Adrenal gland (tissue), 12 donors: Measurements from ENCODE around the gene TRDN. TPM values are rescaled to one million over a fixed set of nuclear protein-coding genes. Genes with fewer than 3 reads are reported as not detected.

Source experiments
- DNase-seq, 7 donors: peaks; one replicate each; pipeline ENCODE4 v3.0.0-alpha.2; 2019 to 2020
- H3K27ac ChIP-seq, 5 donors: fragments of 200-600 bp; sonication (generic) in 4 of 5; 1 replicate in 3 of 5; 2 replicates in 2 of 5; pipeline versions ENCODE4 v1.5.1 to v1.8.0; 2016 to 2020; ENCODE audit warnings: mild to moderate bottlenecking in 1 of 5
- H3K27me3 ChIP-seq: fragments of 200-600 bp; 2 replicates; pipeline ENCODE4 v1.8.0; 2021
- H3K36me3 ChIP-seq, 2 donors: fragments of 200-600 bp; replicated peaks in 1 of 2; 1 replicate in 1 of 2; 2 replicates in 1 of 2; pipeline versions ENCODE4 v1.5.1 to v1.8.0; 2018 to 2022
- H3K4me1 ChIP-seq, 2 donors: fragments of 200-600 bp; replicated peaks in 1 of 2; 1 replicate in 1 of 2; 2 replicates in 1 of 2; pipeline versions ENCODE4 v1.5.1 to v1.8.0; 2018 to 2021
- H3K4me3 ChIP-seq, 4 donors: fragments of 200-600 bp; sonication (generic) in 3 of 4; one replicate each; pipeline ENCODE4 v1.5.1; 2016 to 2018
- H3K9me3 ChIP-seq, 3 donors: fragments of 200-600 bp; sonication (generic) in 1 of 3; replicated peaks in 1 of 3; 1 replicate in 2 of 3; 2 replicates in 1 of 3; pipeline versions ENCODE4 v1.5.1 to v1.8.0; 2016 to 2021
- POLR2A ChIP-seq, 2 donors: fragments of 450-650 bp; IDR thresholded peaks; one replicate each; pipeline ENCODE4 v1.6.1; 2017; ENCODE audit warnings: antibody characterized with exemption in 2 of 2, mild to moderate bottlenecking in 2 of 2, moderate library complexity in 1 of 2
- WGBS, 4 donors: extraction: QIAGEN DNeasy Blood & Tissue Kit in 2 of 4; methylation state at CpG; one replicate each; pipeline versions ENCODE4 v1.1.5 to v1.1.7; 2013 to 2017; 5-methylcytosine and 5-hydroxymethylcytosine counted together
- intact Hi-C, 2 donors: fragments of 100-400 bp; cut with DNase I; formaldehyde crosslinking; loops; one replicate each; pipeline versions ENCODE4 v1.14.1 to v1.15.0; 2022 to 2023
- polyA plus RNA-seq, 3 donors: library from polyadenylated mRNA; stranded (reverse); fragments of 200-250 nt in 2 of 3; fragments of 350-450 nt in 1 of 3; fragmentation: Illumina TruSeq in 1 of 3; extraction: RNeasy Lipid Tissue Mini Kit (QIAGEN cat#74804) in 1 of 3; gene quantifications; one replicate each; pipeline ENCODE4 v1.2.3, GENCODE V29; 2013 to 2014
- total RNA-seq, 9 donors: library from RNA; depleted of rRNA in 4 of 9; stranded (reverse); fragments of >200 nt in 4 of 9; fragments of 120-200 nt in 1 of 9; fragmentation: NEBNext Ultra II Directional in 1 of 9; extraction: Animal tissue kit (Norgen Biotek cat#: 25700) in 1 of 9; gene quantifications; one replicate each; pipeline versions ENCODE4 v1.1.0 to v1.2.4, GENCODE V29; 2013 to 2023
- TF ChIP-seq, protein P1 (sequence below), 6 experiments: fragments of 450-650 bp in 4 of 6; fragments of 200-600 bp in 2 of 6; sonication (generic) in 1 of 6; IDR thresholded peaks; 1 replicate in 5 of 6; 2 replicates in 1 of 6; pipeline versions ENCODE4 v1.5.1 to v1.8.0; 2016 to 2021; ENCODE audit warnings: antibody characterized with exemption in 6 of 6, mild to moderate bottlenecking in 2 of 6, moderate library complexity in 1 of 6
- donor health status: healthy with polysubstance abuse.
- donor health status: Bipolar disorder and iron deficiency.
- donor health status: DM: yes; HTN: yes; CAD: no.
- donor health status: DM: no; HTN: no; CAD: no.
- donor health status: DM: no; HTN: no; CAD: no.
- donor health status: DM: yes; HTN: yes; CAD: no.

The TRDN gene
- total and polyA plus RNA-seq, 12 donors, result 0.06 to 3.5 (median 0.54) TPM; not detected in 2

DNA sequence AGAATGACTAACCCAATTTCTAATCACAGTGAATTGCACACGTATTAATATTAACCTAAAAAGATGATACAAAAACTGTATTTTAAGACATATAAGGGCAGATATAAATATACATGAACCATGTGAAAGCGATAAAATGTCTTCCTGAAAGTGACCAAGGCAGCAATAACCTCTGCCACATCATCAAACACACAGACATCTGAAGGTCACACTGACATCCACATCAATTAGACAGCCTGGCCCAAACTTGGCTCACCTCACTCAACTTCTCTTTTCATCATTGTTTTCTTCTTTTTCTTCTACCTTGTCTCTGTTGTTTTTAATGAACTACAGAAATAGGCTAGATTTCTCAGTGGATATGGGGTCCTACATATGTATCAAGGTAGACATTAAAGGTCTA, 128.5 kb downstream of the TRDN start:
- H3K4me3 ChIP-seq, result no peak overlapping the region
- no peak overlapping the region for H3K27ac ChIP-seq
- intact Hi-C loops, result no loop called here
- no peaks in the 10 kb centered on the region for H3K27me3 ChIP-seq
- H3K36me3 ChIP-seq, result no peaks in the 10 kb centered on the region
- no peak for DNase-seq
- TF ChIP-seq, protein P1, sequence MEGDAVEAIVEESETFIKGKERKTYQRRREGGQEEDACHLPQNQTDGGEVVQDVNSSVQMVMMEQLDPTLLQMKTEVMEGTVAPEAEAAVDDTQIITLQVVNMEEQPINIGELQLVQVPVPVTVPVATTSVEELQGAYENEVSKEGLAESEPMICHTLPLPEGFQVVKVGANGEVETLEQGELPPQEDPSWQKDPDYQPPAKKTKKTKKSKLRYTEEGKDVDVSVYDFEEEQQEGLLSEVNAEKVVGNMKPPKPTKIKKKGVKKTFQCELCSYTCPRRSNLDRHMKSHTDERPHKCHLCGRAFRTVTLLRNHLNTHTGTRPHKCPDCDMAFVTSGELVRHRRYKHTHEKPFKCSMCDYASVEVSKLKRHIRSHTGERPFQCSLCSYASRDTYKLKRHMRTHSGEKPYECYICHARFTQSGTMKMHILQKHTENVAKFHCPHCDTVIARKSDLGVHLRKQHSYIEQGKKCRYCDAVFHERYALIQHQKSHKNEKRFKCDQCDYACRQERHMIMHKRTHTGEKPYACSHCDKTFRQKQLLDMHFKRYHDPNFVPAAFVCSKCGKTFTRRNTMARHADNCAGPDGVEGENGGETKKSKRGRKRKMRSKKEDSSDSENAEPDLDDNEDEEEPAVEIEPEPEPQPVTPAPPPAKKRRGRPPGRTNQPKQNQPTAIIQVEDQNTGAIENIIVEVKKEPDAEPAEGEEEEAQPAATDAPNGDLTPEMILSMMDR (IDR thresholded peaks at IDR 0.05), result no peak
- no peak for TF ChIP-seq POLR2A (IDR thresholded peaks at IDR 0.05)
- H3K4me1 ChIP-seq, result no peaks in the 10 kb centered on the region
- WGBS, 4 donors, result 26 to 64% (median 50%) methylated on average over 2 of the region's 2 CpGs
- no peaks in the 10 kb centered on the region for H3K9me3 ChIP-seq

GRCh38 chr6:123507582-123507981, 129.2 kb downstream of the TRDN start:
- 48 to 73% (median 65%) methylated on average over 2 of the region's 2 CpGs for WGBS, 4 donors
- Histone ChIP-seq H3K27ac (no peak overlapping the region), H3K27me3 (no peaks in the 10 kb centered on the region), H3K36me3 (no peaks in the 10 kb centered on the region), H3K4me3 (no peak overlapping the region), H3K9me3 (no peaks in the 10 kb centered on the region), H3K4me1 (no peaks in the 10 kb centered on the region)
- no peak for DNase-seq
- intact Hi-C loops, result no loop called here
- TF ChIP-seq, protein P1 (IDR thresholded peaks at IDR 0.05), result no peak
- no peak for TF ChIP-seq POLR2A (IDR thresholded peaks at IDR 0.05)

DNA sequence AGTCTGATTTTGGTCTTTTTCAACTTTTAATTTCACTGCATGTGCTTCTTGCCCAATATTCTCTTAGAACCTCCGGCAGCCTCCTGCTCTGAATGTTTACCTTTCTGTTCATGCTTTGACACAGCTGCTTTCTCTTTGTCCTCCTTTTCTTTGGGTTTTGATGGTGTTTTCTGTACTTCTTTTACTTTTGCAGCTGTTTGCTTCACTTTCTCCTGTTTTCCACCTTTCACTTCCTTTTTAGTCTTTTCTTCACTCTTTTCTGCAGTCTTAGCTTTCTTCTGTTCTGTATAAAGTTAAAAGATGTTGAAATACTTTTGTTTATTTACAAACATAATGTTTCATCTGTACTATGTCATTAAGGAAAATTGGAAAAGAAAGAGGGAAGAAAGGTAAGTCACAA, 133.1 kb downstream of the TRDN start:
- no peak for TF ChIP-seq POLR2A (IDR thresholded peaks at IDR 0.05)
- TF ChIP-seq, protein P1 (IDR thresholded peaks at IDR 0.05), result no peak

DNA sequence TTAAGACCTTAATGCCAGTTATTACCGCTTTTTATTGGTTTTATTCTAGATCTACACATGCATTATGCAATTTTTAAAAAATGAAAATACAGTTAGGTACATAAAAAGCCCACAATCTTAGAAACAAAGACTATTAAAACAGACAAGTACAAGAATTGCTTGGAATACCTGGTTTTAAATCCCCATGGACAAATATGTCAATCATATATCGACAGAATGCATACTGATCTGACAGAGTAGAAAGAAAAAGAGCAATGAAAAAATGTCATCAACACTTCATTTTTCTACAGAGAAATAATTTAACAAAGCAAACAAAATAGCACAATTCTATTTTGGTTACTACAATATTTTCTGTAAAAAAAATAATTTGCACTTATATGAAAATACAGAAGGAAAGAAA, 139.7 kb downstream of the TRDN start:
- no peak for DNase-seq
- intact Hi-C loops, result no loop called here
- Histone ChIP-seq H3K27ac (no peak overlapping the region), H3K4me3 (no peak overlapping the region), H3K9me3 (no peaks in the 10 kb centered on the region), H3K4me1 (no peaks in the 10 kb centered on the region), H3K36me3 (no peaks in the 10 kb centered on the region), H3K27me3 (no peaks in the 10 kb centered on the region)
- WGBS, 4 donors, result 93 to 99% (median 96%) methylated on average over 2 of the region's 2 CpGs
- TF ChIP-seq, protein P1 (IDR thresholded peaks at IDR 0.05), result no peak
- TF ChIP-seq POLR2A (IDR thresholded peaks at IDR 0.05), result no peak

More for the DNA sequence above, 133.1 kb downstream of the TRDN start:
- Histone ChIP-seq H3K4me1 (no peaks in the 10 kb centered on the region), H3K9me3 (no peaks in the 10 kb centered on the region), H3K27me3 (no peaks in the 10 kb centered on the region), H3K4me3 (no peak overlapping the region), H3K36me3 (no peaks in the 10 kb centered on the region), H3K27ac (no peak overlapping the region)
- DNase-seq, result no peak
- intact Hi-C loops, result no loop called here
- 64 to 83% (median 74%) methylated on average over 1 of the region's 1 CpG for WGBS, 4 donors
